Activated CD4-positive, alpha-beta T cell treated with anti-CD3 and anti-CD28 coated beads, Interleukin-2, amount 10 ng/mL, durations not matched to agents 7 days and 5 days (primary cell): ENCODE data around the gene EVI5. TPM values are rescaled to one million over a fixed set of nuclear protein-coding genes. Genes with fewer than 3 reads are reported as not detected.
A peak's percentile ranks its signal among the peaks of the same experiment; 100 is the strongest.
"Not testable (repeated sequence)": the region's sequence is repeated elsewhere in the genome, so short reads cannot be mapped to it uniquely, and the experiment has no call there.

Experiments
- CTCF ChIA-PET: fragments of 350-600 bp; sonication (Branson Sonifier 250); formaldehyde crosslinking; loops from one replicate; lab custom pipeline; 2021; ENCODE audit warnings: antibody characterized with exemption; lab: Charles Lee
- POLR2A ChIA-PET: fragments of 350-600 bp; sonication (Branson Sonifier 250); formaldehyde crosslinking; loops from one replicate; lab custom pipeline; 2021; ENCODE audit warnings: antibody characterized with exemption; lab: Charles Lee
- DNase-seq: peaks from one replicate; pipeline ENCODE4 v3.0.0-alpha.2; 2020
- H3K27ac Mint-ChIP-seq: one replicate; pipeline ENCODE4 v1.8.0; 2021; ENCODE audit warnings: mild to moderate bottlenecking, moderate library complexity, mixed read lengths
- H3K27me3 Mint-ChIP-seq: one replicate; pipeline ENCODE4 v1.8.0; 2021; ENCODE audit warnings: mixed read lengths
- H3K36me3 Mint-ChIP-seq: one replicate; pipeline ENCODE4 v1.8.0; 2021; ENCODE audit warnings: low read depth, mixed read lengths
- H3K4me1 Mint-ChIP-seq: one replicate; pipeline ENCODE4 v1.8.0; 2021; ENCODE audit warnings: mixed read lengths
- H3K4me3 Mint-ChIP-seq: one replicate; pipeline ENCODE4 v1.8.0; 2021; ENCODE audit warnings: mild to moderate bottlenecking, moderate library complexity, mixed read lengths
- H3K9me3 Mint-ChIP-seq: one replicate; pipeline ENCODE4 v1.8.0; 2021; ENCODE audit warnings: mixed read lengths
- total RNA-seq, 2 experiments: library from RNA; stranded (reverse); gene quantifications; one replicate each; pipeline ENCODE4 v1.2.3, GENCODE V29; 2021

EVI5 gene
- total RNA-seq, 2 experiments from 2014 or later: 0.35 to 0.52 TPM

DNA sequence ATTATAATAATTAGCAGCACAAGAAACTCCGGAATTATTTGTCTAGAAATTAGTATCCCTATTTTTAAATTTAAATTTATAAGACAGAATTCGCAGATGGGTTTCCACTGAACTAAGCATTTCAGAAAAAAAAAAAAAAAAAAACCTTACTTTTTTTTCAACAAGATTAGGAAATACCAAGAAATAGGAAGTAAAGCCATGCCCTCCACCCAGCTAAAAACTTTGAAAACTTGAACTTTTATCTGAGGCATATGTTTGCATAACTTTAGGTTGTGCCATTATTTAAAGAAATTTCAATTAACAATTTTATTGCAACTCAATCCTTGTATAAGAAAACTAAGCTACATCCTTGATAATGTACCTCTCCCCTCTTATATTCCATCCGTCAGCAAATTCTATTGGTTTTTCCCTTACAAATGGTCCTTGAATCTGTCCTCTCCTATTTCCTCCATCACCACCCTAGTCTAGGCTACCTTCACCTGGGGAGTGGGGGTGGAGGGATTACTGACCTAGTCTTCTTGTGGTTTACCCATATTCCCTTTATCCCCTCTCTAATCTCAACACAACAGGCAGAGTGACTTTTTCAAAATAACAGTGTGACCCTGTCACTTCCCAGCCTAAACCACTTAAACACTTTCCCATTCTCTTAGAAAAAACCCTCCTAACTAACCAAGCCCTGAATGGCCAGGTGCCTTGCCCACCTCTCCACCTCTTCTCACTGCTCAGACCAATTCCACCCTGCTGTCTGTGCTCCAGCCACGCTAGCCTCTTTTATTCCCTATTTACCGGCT is 1.4 kb upstream of the EVI5 start:
- peaks cover 16% of the 10 kb centered on the region for H3K4me1 Mint-ChIP-seq
- peaks cover 70% of the 10 kb centered on the region for H3K27me3 Mint-ChIP-seq
- no peaks in the 10 kb centered on the region for H3K9me3 Mint-ChIP-seq
- no peak overlapping the region for H3K27ac Mint-ChIP-seq
- no peak overlapping the region for H3K4me3 Mint-ChIP-seq
- no peak for DNase-seq
- ChIA-PET CTCF (no interaction called here), POLR2A (no interaction called here)
- H3K36me3 Mint-ChIP-seq: peaks cover 3% of the 10 kb centered on the region

DNA sequence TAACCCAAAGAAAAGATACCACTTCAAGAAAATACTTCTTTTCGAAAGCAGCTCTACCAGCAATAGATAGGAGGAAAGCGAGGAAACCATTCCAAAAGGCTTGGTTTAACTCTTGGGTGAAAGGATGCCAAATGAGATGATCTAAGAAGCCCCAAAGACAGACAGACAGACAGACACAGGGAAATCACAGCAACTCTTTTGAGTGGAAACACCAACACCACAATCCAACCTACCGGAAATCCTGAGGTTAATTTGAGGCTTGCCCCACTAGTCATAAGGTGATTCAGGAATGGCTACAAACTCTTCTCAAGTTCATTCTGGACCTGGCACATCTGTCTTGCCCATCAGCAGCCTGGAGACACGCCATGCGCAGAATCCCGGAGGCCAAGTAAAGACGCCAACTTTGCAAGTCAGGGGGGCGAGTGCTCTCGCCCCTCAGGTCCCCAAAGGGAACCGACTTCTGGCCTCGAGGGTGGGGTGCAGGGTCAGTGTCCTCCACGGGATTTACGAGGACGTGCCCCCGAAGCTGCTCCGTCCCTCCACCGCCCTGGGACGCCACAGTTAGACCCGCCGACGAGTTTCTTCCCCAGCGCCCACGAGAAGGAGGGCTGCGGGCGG is 778 bp downstream of the EVI5 start:
- ChIA-PET CTCF (interaction anchor here (0.6 kb wide), 1 partner anchor 510 kb away, joined by 3 read pairs; no protein-coding TSS in a partner anchor), POLR2A (no interaction called here)
- Mint-ChIP-seq H3K36me3 (peaks cover 3% of the 10 kb centered on the region), H3K27me3 (peaks cover 65% of the 10 kb centered on the region), H3K27ac (no peak overlapping the region), H3K9me3 (no peaks in the 10 kb centered on the region), H3K4me1 (peaks cover 16% of the 10 kb centered on the region), H3K4me3 (peak overlapping the region; percentile 52)
- peak; percentile 58 for DNase-seq

DNA sequence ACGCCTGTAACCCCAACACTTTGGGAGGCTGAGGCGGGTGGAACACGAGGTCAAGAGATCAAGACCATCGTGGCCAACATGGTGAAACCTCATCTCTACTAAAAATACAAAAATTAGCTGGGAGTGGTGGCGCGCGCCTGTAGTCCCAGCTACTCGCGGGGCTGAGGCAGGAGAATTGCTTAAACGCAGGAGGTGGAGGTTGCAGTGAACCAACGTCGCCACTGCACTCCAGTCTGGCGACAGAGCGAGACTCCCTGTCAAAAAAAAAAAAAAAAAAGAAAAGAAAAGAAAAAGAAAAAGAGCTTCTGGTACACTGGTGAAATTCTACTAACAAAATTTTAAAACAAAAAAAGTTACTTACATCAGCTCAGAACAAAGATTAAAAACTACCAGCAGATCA is 1.4 kb downstream of the EVI5 start:
- DNase-seq, H3K36me3 Mint-ChIP-seq, H3K9me3 Mint-ChIP-seq, H3K27ac Mint-ChIP-seq, POLR2A ChIA-PET: not testable (repeated sequence)
- H3K27me3 Mint-ChIP-seq: peaks cover 68% of the 10 kb centered on the region
- H3K4me1 Mint-ChIP-seq: peaks cover 16% of the 10 kb centered on the region
- CTCF ChIA-PET: interaction anchor here (0.6 kb wide), 3 partner anchors 196 to 510 kb away, joined by 3 to 4 read pairs (median 3); no protein-coding TSS in a partner anchor
- H3K4me3 Mint-ChIP-seq: peak overlapping the region; percentile 52

DNA sequence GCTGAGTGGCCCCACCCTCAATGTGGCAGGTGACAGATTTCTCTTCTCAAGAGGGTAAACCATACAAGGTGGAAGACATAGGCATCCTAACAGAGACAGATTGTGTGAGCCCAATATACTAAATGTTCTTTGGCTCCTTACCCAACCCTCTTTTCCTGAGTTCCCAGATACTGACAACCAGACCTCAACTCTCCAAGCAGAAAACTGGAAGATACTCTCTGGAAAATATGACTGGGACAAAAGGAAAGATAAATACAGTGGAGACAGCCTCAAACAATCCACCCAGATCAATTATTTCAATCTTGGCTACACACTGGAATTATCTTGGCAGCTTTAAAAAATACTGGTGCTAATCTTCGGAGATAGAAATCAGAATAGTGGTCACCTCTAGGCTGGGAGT is 6.5 kb downstream of the EVI5 start:
- H3K27me3 Mint-ChIP-seq: peaks cover 57% of the 10 kb centered on the region
- H3K9me3 Mint-ChIP-seq: no peaks in the 10 kb centered on the region

DNA sequence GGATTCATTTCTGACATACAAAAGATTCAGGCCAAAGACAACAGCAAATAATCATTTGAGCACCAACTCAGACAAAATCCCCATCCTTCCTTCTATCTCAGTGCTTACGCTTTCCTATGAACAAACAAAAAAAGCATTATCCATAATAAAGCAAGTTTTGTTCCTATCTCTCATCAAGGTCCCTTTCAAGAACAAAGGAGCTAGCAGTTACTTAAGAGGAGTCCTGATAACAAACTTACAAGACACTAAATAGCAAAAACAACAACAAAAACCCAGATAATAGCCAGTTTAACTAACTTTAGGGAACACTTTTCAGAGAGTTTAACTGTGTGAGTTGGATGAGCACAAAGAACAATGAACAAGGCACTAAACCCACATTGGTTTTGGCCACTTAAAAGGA is 10.5 kb downstream of the EVI5 start:
- no peaks in the 10 kb centered on the region for H3K36me3 Mint-ChIP-seq
- POLR2A ChIA-PET: no interaction called here
- H3K9me3 Mint-ChIP-seq: no peaks in the 10 kb centered on the region
- peaks cover 48% of the 10 kb centered on the region for H3K27me3 Mint-ChIP-seq
- no peak for DNase-seq
- H3K4me1 Mint-ChIP-seq: no peaks in the 10 kb centered on the region
- H3K4me3 Mint-ChIP-seq: no peak overlapping the region
- CTCF ChIA-PET: no interaction called here
- H3K27ac Mint-ChIP-seq: no peak overlapping the region

More for the DNA sequence above, 6.5 kb downstream of the EVI5 start:
- POLR2A ChIA-PET: no interaction called here
- CTCF ChIA-PET: no interaction called here
- H3K4me3 Mint-ChIP-seq: no peak overlapping the region
- no peaks in the 10 kb centered on the region for H3K4me1 Mint-ChIP-seq
- no peak overlapping the region for H3K27ac Mint-ChIP-seq
- no peaks in the 10 kb centered on the region for H3K36me3 Mint-ChIP-seq
- no peak for DNase-seq

DNA sequence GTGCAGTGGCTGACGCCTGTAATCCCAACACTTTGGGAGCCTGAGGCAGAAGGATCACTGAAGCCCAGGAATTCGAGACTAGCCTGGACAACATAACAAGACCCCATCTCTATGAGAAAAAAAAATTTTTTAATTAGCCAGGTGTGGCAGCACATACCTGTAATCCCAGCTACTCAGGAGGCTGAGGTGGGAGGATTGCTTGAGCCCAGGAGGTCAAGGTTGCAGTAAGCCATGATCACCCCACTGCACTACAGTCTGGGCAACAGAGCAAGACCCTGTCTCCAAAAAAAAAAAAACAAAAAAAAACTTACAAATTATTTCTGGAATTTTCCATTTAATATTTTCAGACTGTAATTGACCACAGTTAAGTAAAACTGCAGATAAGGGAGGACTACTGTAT is 11.2 kb downstream of the EVI5 start:
- DNase-seq, H3K27ac Mint-ChIP-seq, POLR2A ChIA-PET, H3K4me3 Mint-ChIP-seq, H3K36me3 Mint-ChIP-seq, H3K4me1 Mint-ChIP-seq, CTCF ChIA-PET, H3K9me3 Mint-ChIP-seq: not testable (repeated sequence)
- peaks cover 46% of the 10 kb centered on the region for H3K27me3 Mint-ChIP-seq

DNA sequence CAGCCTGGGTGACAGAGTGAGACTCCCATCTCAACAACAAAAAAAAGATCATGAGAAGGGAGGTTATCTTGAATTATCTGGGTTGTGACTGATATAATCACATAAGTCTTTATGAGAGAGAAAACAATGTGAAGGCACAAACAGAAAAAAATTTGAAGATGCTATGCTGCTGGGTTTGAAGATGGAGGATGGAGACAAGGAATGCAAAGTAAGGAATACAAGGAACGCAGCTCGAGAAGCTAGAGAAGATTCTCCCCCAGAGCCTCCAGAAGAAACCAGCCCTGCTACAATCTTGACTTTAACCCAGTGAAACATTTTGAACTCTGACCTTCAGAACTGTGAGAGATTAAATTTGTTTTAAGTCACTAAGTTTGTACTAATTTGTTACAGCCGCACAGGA is 15.1 kb downstream of the EVI5 start:
- peaks cover 30% of the 10 kb centered on the region for H3K27me3 Mint-ChIP-seq
- ChIA-PET CTCF (no interaction called here), POLR2A (no interaction called here)
- no peaks in the 10 kb centered on the region for H3K36me3 Mint-ChIP-seq
- H3K9me3 Mint-ChIP-seq: peaks cover 8% of the 10 kb centered on the region
- no peak overlapping the region for H3K4me3 Mint-ChIP-seq
- H3K4me1 Mint-ChIP-seq: no peaks in the 10 kb centered on the region
- no peak for DNase-seq
- no peak overlapping the region for H3K27ac Mint-ChIP-seq

DNA sequence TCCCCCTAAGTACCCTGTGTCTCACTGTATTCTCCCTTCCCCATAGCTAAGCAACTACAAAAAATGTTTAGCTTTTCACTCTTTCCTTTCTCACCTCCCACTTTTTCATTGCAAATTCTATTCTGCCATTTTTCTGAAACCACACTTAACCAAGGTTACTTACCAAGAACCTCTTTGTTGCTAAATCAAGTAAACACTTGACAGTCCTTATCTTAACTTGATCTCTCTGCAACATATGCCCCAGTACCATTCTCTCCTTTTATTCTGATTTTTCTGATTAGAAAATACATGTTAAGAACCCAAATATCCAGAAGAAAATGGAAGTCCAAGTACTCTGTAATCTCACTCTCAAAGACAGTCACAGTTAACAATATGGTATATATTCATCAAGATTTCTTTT is 16.0 kb downstream of the EVI5 start:
- POLR2A ChIA-PET: no interaction called here
- no peak for DNase-seq
- Mint-ChIP-seq H3K4me1 (no peaks in the 10 kb centered on the region), H3K36me3 (no peaks in the 10 kb centered on the region), H3K27me3 (peaks cover 27% of the 10 kb centered on the region), H3K4me3 (no peak overlapping the region), H3K27ac (no peak overlapping the region), H3K9me3 (peaks cover 8% of the 10 kb centered on the region)
- CTCF ChIA-PET: no interaction called here

DNA sequence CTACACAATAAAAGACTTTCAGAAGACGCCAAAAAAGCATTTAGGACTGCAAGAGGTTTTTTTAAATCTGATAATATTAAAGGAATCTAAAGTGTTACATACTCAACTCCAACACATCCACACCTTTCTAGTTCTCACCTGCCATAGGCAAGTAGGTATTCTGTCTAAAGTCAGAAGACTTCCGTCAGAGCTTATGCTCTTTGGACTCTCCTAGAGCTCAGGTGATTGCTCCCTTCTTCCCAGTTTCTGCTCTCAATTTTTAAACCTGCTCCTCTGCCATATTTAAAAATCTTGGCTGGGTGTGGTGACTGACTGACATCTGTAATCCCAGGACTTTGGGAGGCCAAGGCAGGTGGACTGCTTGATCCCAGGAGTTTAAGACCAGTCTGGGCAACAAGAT is 16.6 kb downstream of the EVI5 start:
- ChIA-PET CTCF (interaction anchor here (0.7 kb wide), 1 partner anchor 50 kb away, joined by 4 read pairs; no protein-coding TSS in a partner anchor), POLR2A (interaction anchor here (0.6 kb wide), 1 partner anchor 16 kb away, joined by 4 read pairs; no protein-coding TSS in a partner anchor)
- Mint-ChIP-seq H3K27ac (no peak overlapping the region), H3K4me3 (no peak overlapping the region), H3K27me3 (peaks cover 24% of the 10 kb centered on the region), H3K9me3 (peaks cover 8% of the 10 kb centered on the region), H3K4me1 (no peaks in the 10 kb centered on the region), H3K36me3 (no peaks in the 10 kb centered on the region)
- no peak for DNase-seq

DNA sequence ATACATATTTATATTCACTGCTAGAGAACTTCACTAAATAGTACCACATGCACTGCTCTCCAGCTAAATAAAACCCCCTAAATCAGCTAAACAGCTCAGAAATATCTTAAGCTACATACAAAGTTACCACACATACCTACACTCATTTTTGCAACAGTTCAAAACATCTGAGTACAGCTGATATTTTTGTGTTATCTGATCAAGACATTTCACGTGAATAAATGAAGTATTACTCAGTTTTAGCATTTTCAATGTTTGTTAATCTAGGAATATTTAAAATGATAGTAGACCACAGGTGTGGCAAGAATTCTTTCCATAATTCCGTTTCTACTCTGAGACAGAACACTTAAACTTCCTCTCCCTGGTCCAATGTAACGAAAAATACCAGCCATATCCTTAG is 20.8 kb downstream of the EVI5 start:
- H3K27me3 Mint-ChIP-seq: peaks cover 18% of the 10 kb centered on the region
- POLR2A ChIA-PET: no interaction called here
- no peak overlapping the region for H3K4me3 Mint-ChIP-seq
- no peaks in the 10 kb centered on the region for H3K36me3 Mint-ChIP-seq
- no peaks in the 10 kb centered on the region for H3K4me1 Mint-ChIP-seq
- H3K9me3 Mint-ChIP-seq: peaks cover 8% of the 10 kb centered on the region
- no peak overlapping the region for H3K27ac Mint-ChIP-seq
- CTCF ChIA-PET: no interaction called here
- DNase-seq: no peak

DNA sequence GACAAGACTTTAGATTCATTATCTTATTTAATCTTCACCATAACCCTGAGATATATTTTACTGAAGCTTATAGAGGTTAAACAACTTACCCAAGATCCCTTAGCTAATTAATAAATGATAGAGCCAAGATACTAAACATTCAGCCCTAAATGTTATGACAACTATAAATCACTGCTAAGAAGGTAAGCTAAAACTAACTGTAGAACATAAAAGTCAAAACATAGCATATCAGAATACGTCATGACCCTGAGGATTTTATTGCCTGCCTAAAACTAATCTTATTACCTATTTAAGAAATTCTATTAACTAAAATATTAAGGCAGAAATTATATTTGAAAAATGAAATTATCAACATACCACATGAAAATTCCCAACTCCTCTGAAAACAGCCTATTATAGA is 22.6 kb downstream of the EVI5 start:
- H3K27ac Mint-ChIP-seq: no peak overlapping the region

DNA sequence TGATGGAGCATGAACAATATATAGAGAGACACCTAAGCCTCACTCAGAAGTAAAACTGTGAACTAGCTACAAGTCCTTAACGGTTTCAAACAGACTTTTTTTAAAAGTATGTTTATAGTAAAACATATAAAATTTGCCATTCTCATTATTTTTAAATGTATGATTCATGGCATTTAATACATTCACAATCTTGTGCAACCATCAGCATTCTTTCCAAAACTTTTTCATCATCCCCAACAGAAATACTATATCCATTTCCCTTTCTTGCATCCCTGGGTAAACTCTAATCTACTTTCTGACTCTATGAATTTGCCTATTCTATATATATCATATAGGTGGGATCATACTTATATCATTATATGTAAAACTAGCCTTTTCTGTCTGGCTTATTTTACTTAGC is 25.5 kb downstream of the EVI5 start:
- POLR2A ChIA-PET: no interaction called here
- no peaks in the 10 kb centered on the region for H3K36me3 Mint-ChIP-seq
- CTCF ChIA-PET: interaction anchor here (0.6 to 1.4 kb wide), 2 partner anchors 34 to 840 kb away, joined by 3 read pairs; no protein-coding TSS in a partner anchor
- DNase-seq: no peak
- no peak overlapping the region for H3K4me3 Mint-ChIP-seq
- no peaks in the 10 kb centered on the region for H3K9me3 Mint-ChIP-seq
- H3K27me3 Mint-ChIP-seq: peaks cover 13% of the 10 kb centered on the region
- no peaks in the 10 kb centered on the region for H3K4me1 Mint-ChIP-seq
- no peak overlapping the region for H3K27ac Mint-ChIP-seq

More for the DNA sequence above, 22.6 kb downstream of the EVI5 start:
- peaks cover 14% of the 10 kb centered on the region for H3K27me3 Mint-ChIP-seq
- POLR2A ChIA-PET: no interaction called here
- no peak for DNase-seq
- H3K4me3 Mint-ChIP-seq: no peak overlapping the region
- H3K9me3 Mint-ChIP-seq: peaks cover 2% of the 10 kb centered on the region
- H3K36me3 Mint-ChIP-seq: no peaks in the 10 kb centered on the region
- CTCF ChIA-PET: interaction anchor here (1.1 kb wide), 1 partner anchor 56 kb away, joined by 4 read pairs; no protein-coding TSS in a partner anchor
- H3K4me1 Mint-ChIP-seq: no peaks in the 10 kb centered on the region

DNA sequence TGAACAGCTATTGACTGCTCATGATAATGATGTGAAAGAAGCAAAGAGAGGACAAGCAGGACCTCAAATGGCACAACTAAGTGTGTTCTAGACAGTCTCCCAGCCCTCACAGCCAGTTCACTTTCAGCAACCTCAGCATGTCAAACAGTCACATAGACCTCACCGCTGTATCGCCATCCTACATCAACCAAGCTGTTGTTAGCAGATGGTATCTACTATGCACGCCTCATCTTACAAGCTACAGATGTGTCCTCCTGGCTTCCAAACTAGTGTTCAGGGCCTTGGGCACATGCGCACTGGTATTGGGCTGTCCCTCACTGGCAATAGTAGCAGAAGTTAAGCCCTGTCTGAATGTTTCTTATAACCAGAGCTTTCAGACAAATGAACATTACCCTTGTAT is 28.4 kb downstream of the EVI5 start:
- Mint-ChIP-seq H3K9me3 (no peaks in the 10 kb centered on the region), H3K27ac (no peak overlapping the region), H3K4me1 (no peaks in the 10 kb centered on the region), H3K27me3 (peaks cover 6% of the 10 kb centered on the region), H3K36me3 (no peaks in the 10 kb centered on the region), H3K4me3 (no peak overlapping the region)
- no peak for DNase-seq
- ChIA-PET CTCF (no interaction called here), POLR2A (no interaction called here)
